Caki2 (cell line): Measurements from ENCODE around the gene PRKAA2. TPM values are rescaled to one million over a fixed set of nuclear protein-coding genes. Genes with fewer than 3 reads are reported as not detected.

ENCODE experiments used
- total RNA-seq: library from RNA; depleted of rRNA; stranded (reverse); fragments of >200 nt; shearing (Covaris generic); gene quantifications from 2 replicates; pipeline ENCODE4 v1.2.3, GENCODE V29; 2014; ENCODE audit warnings: low replicate concordance; rRNA removed

The PRKAA2 gene
- total RNA-seq, 1 experiment from 2014 or later: 4.9 TPM

Other genes starting within 250 kb of the PRKAA2 start
- 3.5 and 4.1 TPM in 2 replicates for gene PLPP3, start 65.8 kb upstream of the PRKAA2 start, total RNA-seq
- gene FYB2, start 174.1 kb downstream of the PRKAA2 start, total RNA-seq: not detected in 2 replicates
- not detected in 2 replicates for gene C8A, start 209.5 kb downstream of the PRKAA2 start, total RNA-seq